Measurements from ENCODE around the gene ETS2. TPM values are rescaled to one million over a fixed set of nuclear protein-coding genes. Genes with fewer than 3 reads are reported as not detected.

ETS2 gene
- total and polyA plus RNA-seq, 2 of the 8 experiments (the other 6 are each of a cell fraction or from before 2014, with no cell fraction given): 11.0 to 45.1 TPM

GRCh38 chr21:38773099-38774061 is 32.3 kb upstream of the ETS2 start:
- H3K4me2 ChIP-seq (ENCODE audit: insufficient read depth in 1 of 2, low read depth in 2 of 2, low read length in 2 of 2): no peak overlapping the region
- CTCF ChIA-PET (ENCODE audit: partially characterized antibody): interaction anchor here (1.0 kb wide), 1 partner anchor 948 kb away, joined by 3 read pairs; no protein-coding TSS in a partner anchor
- no peak for DNase-seq (ENCODE audit: low read depth in 1 of 2, low spot score in 2 of 2)
- TF ChIP-seq TCF12 (IDR thresholded peaks at IDR 0.05; ENCODE audit: low read depth, low read length) (no peak), RXRA (IDR thresholded peaks at IDR 0.05; ENCODE audit: insufficient read depth, low read depth, low read length) (no peak), EZH2 (IDR thresholded peaks at IDR 0.05; ENCODE audit: low read depth, low read length, severe bottlenecking) (no peak), SRF (IDR thresholded peaks at IDR 0.05; ENCODE audit: low read depth, low read length) (no peak), SUZ12 (IDR thresholded peaks at IDR 0.05; ENCODE audit: low read length) (no peak), NANOG (IDR thresholded peaks at IDR 0.05; ENCODE audit: insufficient read depth, low read depth, low read length, poor library complexity, severe bottlenecking) (no peak), SAP30 (IDR thresholded peaks at IDR 0.05; ENCODE audit: insufficient read depth, insufficient replicate concordance, low read length) (no peak), SIN3A (conservative IDR thresholded peaks at IDR 0.05 in 1 of 2, IDR thresholded peaks at IDR 0.05 in 1 of 2; ENCODE audit: low read depth in 1 of 2, low read length in 2 of 2) (no peak), BRCA1 (IDR thresholded peaks at IDR 0.05; ENCODE audit: low read depth, low read length) (no peak), KDM5A (IDR thresholded peaks at IDR 0.05; ENCODE audit: low read length) (no peak), BACH1 (IDR thresholded peaks at IDR 0.05; ENCODE audit: low read length) (no peak), CHD1 (IDR thresholded peaks at IDR 0.05; ENCODE audit: low read depth, low read length) (no peak)

More at GRCh38 chr21:38773099-38774061, 32.3 kb upstream of the ETS2 start:
- Histone ChIP-seq H2BK15ac (ENCODE audit: low read length) (no peak overlapping the region), H2BK120ac (replicated peaks; ENCODE audit: low read depth, low read length) (no peak overlapping the region), H4K91ac (replicated peaks; ENCODE audit: insufficient read length, low read length) (no peak overlapping the region), H3K27me3 (replicated peaks in 1 of 4; ENCODE audit: control insufficient read depth in 3 of 4, extremely low read depth in 1 of 4, insufficient read depth in 3 of 4, low read length in 3 of 4) (no peaks in the 10 kb centered on the region; a peak in 1 of 7 replicates), H3K27ac (ENCODE audit: low read depth, low read length) (no peak overlapping the region), H2BK5ac (ENCODE audit: low read depth, low read length) (no peak overlapping the region), H2BK20ac (ENCODE audit: low read length) (no peak overlapping the region), H3K36me3 (ENCODE audit: control insufficient read depth in 2 of 4, insufficient read depth in 4 of 4, low read length in 3 of 4) (no peaks in the 10 kb centered on the region), H4K8ac (ENCODE audit: extremely low read depth, insufficient read depth, low read length) (no peak overlapping the region), H3K18ac (ENCODE audit: extremely low read depth, low read length) (no peak overlapping the region), H3K56ac (replicated peaks; ENCODE audit: insufficient read length, low read depth, low read length) (no peak overlapping the region), H3K4ac (replicated peaks; ENCODE audit: insufficient read length, low read depth, low read length) (no peak overlapping the region), H3K23me2 (ENCODE audit: low read depth, low read length) (no peaks in the 10 kb centered on the region; the same call in 1 of the 2 replicates), H4K20me1 (replicated peaks in 1 of 2; ENCODE audit: control insufficient read depth in 1 of 2, insufficient read depth in 2 of 2, low read length in 2 of 2) (no peaks in the 10 kb centered on the region), H2AFZ (ENCODE audit: low read length) (no peak overlapping the region; the same call in 1 of the 2 replicates), H2AK5ac (ENCODE audit: low read depth, low read length) (no peak overlapping the region), H4K5ac (ENCODE audit: insufficient read length, low read depth, low read length) (no peak overlapping the region), H3K23ac (ENCODE audit: insufficient read length) (no peak overlapping the region), H3K9ac (replicated peaks in 1 of 4; ENCODE audit: extremely low read depth in 1 of 4, low read depth in 3 of 4, low read length in 3 of 4) (no peak overlapping the region), H3K14ac (ENCODE audit: insufficient read length) (no peak overlapping the region), H3K9me3 (ENCODE audit: insufficient read depth in 2 of 2, low read depth in 1 of 2, low read length in 1 of 2) (0 out of 4 replicates have a peak, but pooled peaks cover 0 to 1% of the 10 kb centered on the region in 2 experiments), H3K79me2 (ENCODE audit: control insufficient read depth in 1 of 2, insufficient read depth in 2 of 2, low read length in 2 of 2) (no peaks in the 10 kb centered on the region), H3K4me1 (replicated peaks in 1 of 4; ENCODE audit: control insufficient read depth in 3 of 4, insufficient read depth in 4 of 4, low read length in 3 of 4) (no peaks in the 10 kb centered on the region; a peak in 2 of 7 replicates), H3K79me1 (ENCODE audit: low read depth, low read length) (no peaks in the 10 kb centered on the region), H2BK12ac (ENCODE audit: low read depth, low read length) (no peak overlapping the region), H3K4me3 (ENCODE audit: extremely low read depth in 1 of 4, insufficient read depth in 2 of 4, low read depth in 3 of 4, low read length in 4 of 4) (no peak overlapping the region)
- POLR2A ChIA-PET (ENCODE audit: partially characterized antibody): no interaction called here
- no peak for FAIRE-seq
- 93% methylated on average over 18 of the region's 18 CpGs; no CpG with 5 or more reads in 1 of the 2 experiments for WGBS, 2 experiments (ENCODE audit: extremely low coverage in 1 of 2, insufficient coverage in 1 of 2, insufficient read length in 1 of 2, insufficient replicate concordance in 2 of 2, low coverage in 1 of 2, low lambda C conversion rate in 2 of 2, missing lambda C conversion rate in 1 of 2)
